Cardiac septum (tissue), 1 donor: ENCODE results near the gene VAMP4. TPM values are rescaled to one million over a fixed set of nuclear protein-coding genes. Genes with fewer than 3 reads are reported as not detected.

ENCODE experiments used
- DNase-seq: peaks from one replicate; pipeline ENCODE4 v3.0.0-alpha.2; 2020; ENCODE audit warnings: low spot score
- intact Hi-C: fragments of 100-400 bp; cut with DNase I; formaldehyde crosslinking; loops from one replicate; pipeline ENCODE4 v1.14.0; 2022
- long read RNA-seq: library from polyadenylated mRNA; unstranded; transcript quantifications from one replicate; pipeline ENCODE4 v2.0.0, GENCODE V29; 2021
- total RNA-seq: library from RNA; stranded (reverse); fragmentation: NEBNext Ultra II Directional; extraction: Animal tissue kit (Norgen Biotek cat#: 25700); gene quantifications from one replicate; pipeline ENCODE4 v1.2.1, GENCODE V29; 2021
- donor health status: DM: no; HTN: no; CAD: no.

VAMP4 gene, protein sequence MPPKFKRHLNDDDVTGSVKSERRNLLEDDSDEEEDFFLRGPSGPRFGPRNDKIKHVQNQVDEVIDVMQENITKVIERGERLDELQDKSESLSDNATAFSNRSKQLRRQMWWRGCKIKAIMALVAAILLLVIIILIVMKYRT
- total RNA-seq: 8.7 TPM
- long read RNA-seq, full-length matches to known transcripts: 9 of 12 reads
- long read RNA-seq, partial matches to known transcripts: 2 of 12 reads
- long read RNA-seq, other reads (novel, unspliced or antisense): 1 of 12 reads

DNA sequence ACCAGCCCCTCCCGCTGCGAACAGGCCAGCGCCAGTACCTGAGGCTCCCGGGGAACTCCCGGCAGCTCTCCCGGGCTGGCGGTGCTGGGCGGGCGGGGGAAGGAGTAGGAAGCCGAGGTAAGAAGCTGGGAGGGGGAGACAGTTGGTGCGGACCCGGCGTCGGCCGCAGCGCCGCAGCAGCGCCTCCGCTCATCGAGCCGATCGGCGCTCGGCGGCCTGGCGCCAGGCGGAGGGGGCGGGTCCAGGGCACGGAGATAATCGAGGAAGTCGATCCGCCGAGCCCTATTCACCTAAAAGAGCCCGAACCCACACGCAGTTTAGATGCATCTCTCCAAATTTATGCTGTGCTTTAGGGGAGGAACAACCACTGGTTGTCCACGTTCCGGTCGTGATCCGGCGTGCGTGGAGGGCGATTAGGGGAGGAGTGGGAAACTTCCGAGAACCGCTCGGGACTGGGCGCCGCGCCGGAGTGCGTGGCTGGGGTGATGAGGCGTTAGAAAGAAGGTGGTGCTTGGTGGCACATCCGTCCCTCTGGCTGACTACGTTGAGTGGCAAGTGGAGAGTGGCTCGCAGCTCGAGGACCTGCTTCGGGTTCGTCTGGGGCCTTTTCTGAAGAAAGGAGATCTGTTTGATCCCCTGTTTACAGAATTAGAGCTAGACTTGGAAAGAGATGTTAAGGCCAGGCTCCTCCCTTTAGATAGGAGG lies at the start of gene VAMP4:
Gene VAMP4 (minus strand): TSS at position 194 of the 705 bp plus-strand sequence. CDS start 3,651 bp downstream, outside the sequence.
- peak; percentile 94 for DNase-seq
- intact Hi-C loops: loop anchor here (1.0 to 2.0 kb wide), 3 partner anchors 39 to 97 kb away; partner anchors contain the start of gene METTL13

DNA sequence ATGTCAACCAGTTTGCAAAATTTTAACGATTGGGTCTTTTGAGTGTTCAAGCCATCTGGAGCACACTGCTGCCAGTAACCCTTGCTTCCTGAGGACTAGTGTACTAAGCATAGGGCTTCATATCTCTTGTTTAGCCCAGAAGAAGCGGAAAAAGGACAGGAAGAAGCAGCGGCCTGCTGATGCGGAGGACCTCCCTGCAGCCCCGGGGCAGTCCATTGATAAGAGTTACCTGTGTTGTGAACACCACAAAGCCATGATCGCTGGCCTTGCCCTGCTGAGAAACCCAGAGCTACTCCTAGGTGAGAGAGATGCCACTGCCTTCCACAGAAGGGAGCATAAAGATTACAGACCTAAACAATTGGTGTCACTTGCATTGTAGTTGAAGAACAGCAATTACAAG lies 48.5 kb upstream of the VAMP4 start:
- intact Hi-C loops: no loop called here
- DNase-seq: no peak

DNA sequence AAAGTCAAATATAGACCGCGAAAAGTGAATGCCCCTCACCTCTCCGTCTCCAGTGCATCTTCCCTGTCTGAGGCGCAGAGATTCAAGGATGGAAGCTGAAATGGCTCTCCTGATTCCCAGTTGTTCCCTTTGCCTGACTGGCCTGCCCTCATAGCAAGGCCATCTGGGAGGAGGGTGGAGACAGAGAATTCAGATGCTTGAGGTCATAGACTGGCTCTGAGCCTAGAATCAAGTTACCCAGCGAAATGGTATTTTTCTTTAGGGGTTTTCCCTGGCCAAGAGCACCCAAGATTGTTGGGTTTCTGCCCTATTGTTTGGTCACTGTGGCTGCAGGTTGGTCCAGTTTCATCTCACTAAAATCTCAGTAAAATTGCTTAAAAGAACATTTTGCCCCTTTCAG lies 46.8 kb upstream of the VAMP4 start:
- DNase-seq: no peak
- intact Hi-C loops: no loop called here

DNA sequence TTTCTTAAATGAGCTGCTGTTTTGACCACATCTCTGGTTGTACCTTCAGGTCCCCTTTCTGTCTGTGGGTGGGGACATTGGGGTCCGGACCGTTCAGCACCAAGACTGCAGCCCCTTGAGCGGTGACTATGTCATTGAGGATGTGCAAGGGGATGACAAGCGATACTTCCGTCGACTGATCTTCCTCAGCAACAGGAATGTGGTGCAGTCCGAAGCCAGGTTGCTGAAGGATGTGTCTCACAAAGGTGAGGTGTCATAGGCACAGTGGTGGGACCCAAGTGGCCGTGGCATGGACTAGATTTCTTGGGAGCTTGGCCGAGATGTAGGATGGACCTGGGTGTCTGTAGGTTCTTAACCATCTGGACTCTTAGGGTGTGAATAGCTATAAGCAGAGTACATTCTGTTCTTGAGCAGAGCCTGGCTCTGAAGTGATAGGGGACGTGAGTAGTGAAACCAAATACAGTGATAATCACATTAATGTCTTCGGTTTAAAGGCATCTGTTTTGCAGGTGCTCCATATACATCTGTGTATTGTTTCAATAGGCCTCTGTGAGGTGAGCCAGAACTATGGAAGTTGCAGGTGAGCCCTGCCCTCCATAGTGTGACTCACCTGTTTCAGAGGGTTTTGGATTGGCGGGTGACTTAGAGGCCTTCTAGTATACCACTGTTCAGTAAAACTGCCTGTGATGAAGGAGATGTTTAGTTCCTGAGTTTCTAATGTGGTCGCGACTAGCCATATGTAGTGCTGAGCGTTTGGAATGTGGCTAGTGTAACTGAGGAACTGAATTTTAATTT lies 46.0 kb upstream of the VAMP4 start:
- DNase-seq: no peak
- intact Hi-C loops: no loop called here

DNA sequence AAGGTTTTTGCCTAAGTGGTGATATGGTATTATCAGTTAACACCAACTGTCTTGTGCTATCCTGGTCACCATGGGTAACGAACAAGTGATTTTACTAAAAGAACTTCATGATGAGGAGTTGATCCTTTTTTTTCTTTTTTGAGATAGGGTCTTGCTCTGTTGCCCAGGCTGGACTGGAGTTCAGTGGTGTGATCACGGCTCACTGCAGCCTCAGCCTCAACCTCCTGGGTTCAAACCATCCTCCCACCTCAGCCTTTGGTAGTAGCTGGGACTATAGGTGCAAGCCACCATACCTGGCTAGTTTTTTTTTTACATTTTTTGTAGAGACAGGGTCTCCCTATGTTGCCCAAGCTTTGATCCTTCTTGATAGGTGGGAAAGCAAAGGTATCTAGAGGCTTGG lies 44.7 kb upstream of the VAMP4 start:
- no peak for DNase-seq
- intact Hi-C loops: no loop called here

DNA sequence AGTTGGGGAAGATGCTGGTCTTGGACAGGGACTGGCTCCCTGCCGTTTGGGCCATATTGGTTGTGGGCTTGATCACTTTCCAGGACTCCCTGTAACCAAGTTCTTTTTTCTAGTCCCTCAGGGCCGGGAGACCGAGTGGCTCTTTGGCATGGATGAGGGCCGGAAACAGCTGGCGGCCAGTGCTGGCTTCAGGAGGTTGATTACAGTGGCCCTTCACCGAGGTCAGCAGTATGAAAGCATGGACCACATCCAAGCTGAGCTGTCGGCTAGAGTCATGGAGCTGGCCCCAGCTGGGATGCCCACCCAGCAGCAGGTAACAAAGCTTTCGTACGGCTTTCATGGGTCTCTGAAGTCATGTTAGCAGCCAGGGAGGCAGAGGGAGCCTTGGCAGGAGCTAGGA lies 43.9 kb upstream of the VAMP4 start:
- DNase-seq: no peak
- intact Hi-C loops: no loop called here

DNA sequence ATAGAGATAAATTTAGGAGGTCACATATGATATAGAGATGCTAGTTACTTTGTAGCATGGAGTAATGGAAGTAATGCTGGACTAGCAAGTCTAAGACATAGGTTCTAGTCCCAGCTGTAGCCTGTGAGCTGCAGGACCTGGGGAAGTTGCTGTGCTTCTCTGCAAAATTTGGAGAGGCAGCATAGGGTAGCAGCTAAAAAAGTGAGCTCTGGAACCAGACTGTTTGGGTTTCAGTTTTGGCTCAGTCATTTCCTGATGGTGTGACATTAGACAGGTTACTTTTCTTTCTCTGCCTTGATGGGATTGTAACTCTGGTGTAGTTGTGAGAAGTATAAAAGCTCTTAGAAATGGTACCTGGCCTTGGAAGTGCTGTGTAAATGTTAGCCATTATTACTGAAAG lies 42.9 kb upstream of the VAMP4 start:
- intact Hi-C loops: loop anchor here (5.0 kb wide), 1 partner anchor 137 kb away; no protein-coding TSS in a partner anchor
- no peak for DNase-seq

DNA sequence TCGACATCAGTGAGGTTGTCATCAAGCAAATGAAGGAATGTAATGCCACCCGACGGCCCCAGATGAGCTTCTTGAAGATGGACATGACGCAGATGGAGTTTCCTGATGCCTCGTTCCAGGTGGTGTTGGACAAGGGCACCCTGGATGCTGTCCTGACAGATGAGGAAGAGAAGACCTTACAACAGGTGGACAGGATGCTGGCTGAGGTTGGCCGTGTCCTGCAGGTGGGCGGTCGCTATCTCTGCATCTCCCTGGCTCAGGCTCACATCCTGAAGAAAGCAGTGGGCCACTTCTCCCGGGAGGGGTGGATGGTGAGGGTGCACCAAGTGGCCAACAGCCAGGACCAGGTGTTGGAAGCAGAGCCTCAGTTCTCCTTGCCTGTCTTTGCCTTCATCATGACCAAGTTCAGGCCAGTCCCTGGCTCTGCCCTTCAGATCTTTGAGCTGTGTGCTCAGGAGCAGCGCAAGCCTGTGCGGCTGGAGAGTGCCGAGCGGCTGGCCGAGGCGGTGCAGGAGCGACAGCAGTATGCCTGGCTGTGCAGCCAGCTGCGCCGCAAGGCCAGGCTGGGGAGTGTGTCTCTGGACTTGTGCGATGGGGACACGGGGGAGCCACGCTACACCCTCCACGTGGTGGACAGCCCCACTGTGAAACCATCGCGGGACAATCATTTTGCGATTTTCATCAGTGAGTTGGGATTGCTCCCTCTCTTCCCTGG lies 42.1 kb upstream of the VAMP4 start:
- no peak for DNase-seq
- intact Hi-C loops: loop anchor here (5.0 kb wide), 1 partner anchor 137 kb away; no protein-coding TSS in a partner anchor

DNA sequence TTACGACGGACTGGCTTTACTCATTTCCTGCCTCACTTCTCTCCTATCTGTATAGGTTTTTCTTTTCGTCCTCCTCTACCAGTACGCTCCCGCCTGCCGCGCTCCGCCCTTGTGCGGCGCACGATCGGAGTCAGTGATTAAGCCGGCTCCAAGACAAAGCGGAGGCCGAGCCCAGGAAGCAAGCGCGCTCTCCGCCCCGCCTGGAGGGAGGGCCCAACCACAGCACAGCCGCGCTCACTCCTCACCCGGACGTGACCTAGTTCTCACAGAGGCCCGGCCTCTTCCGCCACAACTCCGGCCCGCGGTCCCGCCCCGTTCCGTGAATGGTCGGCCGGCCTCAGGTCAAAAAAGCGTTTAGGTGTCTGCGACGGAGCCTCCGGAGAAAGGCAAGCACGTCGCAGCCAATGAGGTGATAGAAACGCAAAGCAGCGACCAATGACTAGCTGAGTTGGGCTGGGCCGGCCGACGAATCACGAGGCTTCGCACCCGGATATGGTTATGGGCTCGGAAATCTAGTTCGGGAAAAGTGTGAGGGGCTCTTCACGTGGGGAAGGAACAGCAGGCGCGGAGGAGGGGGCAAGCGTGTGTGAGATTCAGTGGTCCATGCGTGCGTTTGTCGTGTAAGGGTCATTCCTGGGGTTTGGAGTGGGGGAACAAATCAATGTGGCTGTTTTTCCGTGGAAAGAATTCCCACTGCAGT lies 39.5 kb upstream of the VAMP4 start, which contains the start of gene METTL13:
Gene METTL13 (plus strand): TSS at position 485 of the 700 bp plus-strand sequence. CDS start 308 bp downstream, outside the sequence.
- intact Hi-C loops: loop anchor here (1.0 to 5.0 kb wide), 3 partner anchors 40 to 134 kb away; no protein-coding TSS in a partner anchor
- peak; percentile 100 for DNase-seq

DNA sequence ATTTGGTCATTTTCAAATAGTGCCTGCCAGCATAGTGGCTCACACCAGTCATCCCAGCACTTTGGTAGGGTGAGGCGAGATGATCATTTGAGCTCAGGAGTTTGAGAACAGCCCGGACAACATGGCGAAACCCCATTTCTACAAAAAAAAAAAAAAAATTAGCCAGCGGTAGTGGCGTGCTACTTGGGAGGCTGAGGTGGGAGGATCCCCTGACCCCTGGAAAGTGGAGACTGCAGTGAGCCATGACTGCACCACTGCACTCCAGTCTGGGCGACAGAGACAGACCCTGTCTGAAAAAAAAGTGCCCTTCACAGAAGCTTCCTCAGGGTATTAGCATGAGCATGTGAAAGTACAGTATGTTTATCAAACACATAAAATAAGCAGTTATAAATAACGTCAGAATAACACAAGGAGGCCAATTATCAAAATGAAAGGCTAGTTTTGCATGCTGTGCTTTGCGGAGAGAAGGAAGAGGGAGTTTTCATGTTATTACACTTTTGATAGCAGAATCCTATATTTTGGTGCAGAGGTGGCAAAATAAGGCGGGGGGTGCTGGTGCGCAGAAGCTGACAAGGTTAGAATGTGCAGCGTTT lies 38.8 kb upstream of the VAMP4 start:
- intact Hi-C loops: loop anchor here (1.0 to 5.0 kb wide), 3 partner anchors 39 to 133 kb away; no protein-coding TSS in a partner anchor
- DNase-seq: no peak

DNA sequence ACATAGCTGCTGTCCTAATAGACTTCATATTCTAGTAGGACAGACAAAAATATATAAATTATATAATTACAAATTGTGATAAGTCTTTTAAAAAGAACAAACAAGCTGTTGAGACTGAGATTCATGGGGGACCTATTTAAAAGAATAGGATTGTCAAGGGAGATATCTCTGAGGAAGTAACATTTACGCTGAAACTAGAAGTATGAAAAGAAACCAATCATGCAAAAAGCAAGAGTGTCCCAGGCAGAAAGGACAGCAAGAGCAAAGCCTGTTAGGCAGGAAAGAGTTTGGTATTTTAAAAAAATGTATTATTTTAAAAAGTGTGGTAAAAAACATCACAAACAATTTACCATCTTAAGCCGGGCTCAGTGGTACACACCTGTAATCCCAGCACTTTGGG lies 30.4 kb upstream of the VAMP4 start:
- intact Hi-C loops: no loop called here

DNA sequence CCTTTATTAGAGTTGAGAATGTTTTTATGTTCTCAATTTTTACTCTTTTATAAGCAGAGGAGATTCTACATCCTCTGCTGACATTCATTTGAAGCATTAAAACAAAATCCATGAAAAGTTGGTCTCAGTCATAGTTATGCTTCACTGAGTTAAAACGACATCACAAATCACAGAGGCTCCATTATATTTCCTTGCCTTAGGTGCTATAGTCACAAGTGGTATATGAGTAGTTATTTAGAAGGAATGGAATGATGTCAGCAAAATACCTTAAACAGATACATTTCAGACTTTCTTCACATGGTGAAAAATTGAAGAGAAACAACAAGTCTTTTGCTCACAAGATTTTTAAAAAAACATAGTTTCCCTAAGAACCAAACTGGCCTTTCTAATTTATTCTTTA lies 27.9 kb upstream of the VAMP4 start:
- DNase-seq: no peak
- intact Hi-C loops: no loop called here

More for the DNA sequence above, 30.4 kb upstream of the VAMP4 start:
- DNase-seq: no peak

DNA sequence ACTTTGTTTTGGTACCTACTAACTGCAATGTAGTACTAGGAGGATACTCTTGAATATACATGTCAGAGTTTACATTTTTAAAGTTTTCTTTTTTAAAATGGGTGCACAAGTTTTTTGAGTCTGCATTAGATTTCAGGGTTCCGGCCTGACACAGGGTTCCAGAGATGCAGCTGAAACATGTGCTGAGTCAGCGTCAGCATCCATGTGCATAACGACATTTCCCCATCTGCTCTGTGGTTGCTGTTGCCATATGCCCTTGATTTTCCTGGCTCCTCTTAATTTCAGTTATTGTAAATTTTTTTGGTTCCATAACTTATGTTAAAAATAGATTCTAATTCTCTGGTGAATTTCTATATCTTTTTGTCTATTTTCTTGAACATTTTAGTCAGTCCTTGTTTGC lies 27.3 kb upstream of the VAMP4 start:
- intact Hi-C loops: no loop called here
- no peak for DNase-seq

DNA sequence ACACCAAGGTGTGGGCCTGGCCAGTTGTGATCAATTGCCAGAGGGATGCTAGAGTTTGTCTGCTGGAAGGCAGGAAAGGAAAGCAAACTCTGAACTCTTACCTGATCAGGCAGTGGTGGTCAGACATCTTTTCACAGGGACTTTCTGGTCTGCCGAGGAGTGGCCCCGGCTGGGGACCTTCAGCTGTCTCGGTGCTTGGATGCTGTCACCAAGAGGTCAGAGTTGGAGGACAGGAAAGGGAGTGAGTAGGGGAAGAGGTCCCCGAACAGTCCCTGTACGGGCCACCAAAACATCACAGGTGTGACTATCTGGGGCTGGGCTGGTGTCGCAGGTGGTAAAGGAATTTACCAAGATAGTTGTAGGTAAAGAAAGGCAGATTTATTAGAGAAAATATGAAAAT lies 21.9 kb upstream of the VAMP4 start:
- intact Hi-C loops: no loop called here
- no peak for DNase-seq

DNA sequence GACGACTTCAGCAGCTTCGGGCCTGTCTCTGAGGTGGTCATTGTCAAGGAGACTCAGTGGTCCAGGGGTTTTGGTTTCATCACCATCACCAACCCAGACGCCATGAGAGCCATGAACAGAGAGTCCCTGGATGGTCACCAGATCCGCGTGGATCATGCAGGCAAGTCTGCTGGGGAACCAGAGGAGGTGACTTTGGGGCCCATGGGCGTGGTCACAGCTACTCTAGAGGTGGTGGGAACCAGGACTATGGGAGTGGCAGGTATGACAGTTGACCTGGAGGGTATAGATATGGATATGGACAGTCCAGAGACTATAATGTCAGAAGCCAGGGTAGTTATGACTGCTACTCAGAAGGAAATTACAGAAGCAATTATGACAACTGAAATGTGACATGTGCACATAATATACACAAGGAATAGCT lies 20.3 kb upstream of the VAMP4 start:
- DNase-seq: no peak
- intact Hi-C loops: no loop called here

DNA sequence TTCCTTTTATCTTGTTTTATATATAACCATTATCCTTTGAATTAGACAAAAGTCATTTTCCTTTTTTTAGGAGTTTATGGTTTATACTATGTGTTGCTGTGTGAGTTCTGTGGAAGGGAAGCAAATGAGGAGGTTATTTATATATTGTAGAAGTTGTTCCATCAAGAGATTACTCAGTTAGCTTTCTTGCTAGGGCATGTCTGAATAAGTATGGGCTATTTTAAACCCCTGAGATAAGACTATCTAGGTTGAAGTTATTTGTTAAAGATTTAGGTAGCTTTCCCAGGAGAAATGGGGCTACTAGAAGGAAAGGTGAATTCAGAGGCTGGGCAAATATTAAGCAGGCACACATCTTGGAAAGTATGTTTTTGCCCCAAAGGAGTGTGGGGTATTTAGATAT lies 16.1 kb upstream of the VAMP4 start:
- DNase-seq: no peak
- intact Hi-C loops: no loop called here

DNA sequence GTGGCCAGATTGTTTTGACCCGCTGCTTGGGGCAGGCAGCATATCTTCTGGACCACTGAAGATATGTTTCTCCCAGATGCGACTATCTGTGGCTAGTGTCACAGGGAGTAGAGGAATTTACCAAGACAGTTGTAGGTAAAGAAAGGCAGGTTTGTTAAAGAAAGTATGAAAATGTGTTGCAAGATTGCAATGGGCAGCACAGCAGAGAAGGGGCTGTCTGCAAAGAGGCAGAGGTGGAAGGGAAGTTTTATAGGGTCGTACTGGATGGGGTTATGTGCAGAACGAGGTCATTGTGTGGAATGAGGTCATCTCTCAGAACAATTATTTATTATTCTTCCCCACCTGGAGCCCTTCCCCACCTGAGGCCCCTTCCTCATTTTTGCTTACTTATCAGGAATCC lies 15.0 kb upstream of the VAMP4 start:
- DNase-seq: no peak
- intact Hi-C loops: no loop called here

DNA sequence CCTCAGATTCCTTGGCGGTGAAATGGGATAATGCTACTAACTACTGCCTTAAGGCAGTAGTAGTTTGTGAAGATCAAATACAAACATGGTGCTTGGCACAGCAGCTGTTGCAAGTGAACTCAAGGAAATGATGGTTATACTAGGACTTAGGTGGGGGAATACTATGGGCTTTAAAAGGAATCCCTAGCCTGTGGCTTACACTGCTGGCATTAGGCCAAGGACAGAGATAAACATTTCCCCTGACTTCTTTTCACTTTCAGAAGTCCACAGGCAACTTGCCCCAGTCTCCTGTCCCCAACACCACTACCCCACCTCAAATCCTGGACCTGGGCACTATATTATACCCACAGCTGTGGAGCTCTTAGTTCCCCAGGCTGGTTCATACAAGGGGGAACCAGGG lies 13.1 kb upstream of the VAMP4 start:
- intact Hi-C loops: no loop called here
- DNase-seq: no peak

DNA sequence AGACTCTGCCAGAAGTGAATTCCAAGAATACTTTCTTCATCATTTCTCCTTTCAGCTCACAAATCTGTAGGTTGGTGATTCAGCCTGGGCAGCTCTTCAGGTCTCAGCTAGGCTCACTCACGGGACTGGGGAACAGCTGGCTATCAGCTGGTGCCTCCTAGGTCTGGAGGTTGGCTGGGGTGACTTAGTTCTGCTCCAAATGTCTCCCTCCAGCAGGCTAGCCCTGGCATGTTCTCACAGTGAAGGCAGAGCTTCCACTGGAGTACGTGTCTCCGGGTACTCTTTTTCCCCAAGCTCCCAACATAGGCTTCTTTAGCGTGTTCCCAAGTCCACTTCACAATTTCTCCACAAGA lies 12.5 kb upstream of the VAMP4 start:
- intact Hi-C loops: no loop called here
- DNase-seq: no peak
